Prostate gland (tissue), 2 donors: ENCODE data around the gene CBY3.
"Not testable (repeated sequence)": the region's sequence is repeated elsewhere in the genome, so short reads cannot be mapped to it uniquely, and the experiment has no call there.

Experiments used
- CTCF ChIP-seq, 4 experiments: fragments of 200-600 bp in 2 of 4; fragments of 450-650 bp in 2 of 4; sonication (generic) in 2 of 4; IDR thresholded peaks; 1 replicate in 3 of 4; 2 replicates in 1 of 4; pipeline ENCODE4 v1.5.1; 2016 to 2019; ENCODE audit warnings: antibody characterized with exemption in 4 of 4, mild to moderate bottlenecking in 2 of 4, moderate library complexity in 2 of 4
- POLR2A ChIP-seq: fragments of 450-650 bp; IDR thresholded peaks from one replicate; pipeline ENCODE4 v1.6.1; 2016; ENCODE audit warnings: antibody characterized with exemption, mild to moderate bottlenecking

GRCh38 chr5:179633501-179634369 lies 47.1 kb downstream of the CBY3 start:
- not testable (repeated sequence) for TF ChIP-seq POLR2A; CTCF (IDR thresholded peaks at IDR 0.05)
